GM23338 (cell line): ENCODE data around the gene TAF8. TPM values are rescaled to one million over a fixed set of nuclear protein-coding genes. Genes with fewer than 3 reads are reported as not detected.

ENCODE experiments used
- ATAC-seq: fragments of 200-7000 bp; cut with Tn5 transposase; 3 replicates; pipeline ENCODE4 v1.9.1; 2020
- DNase-seq: peaks from one replicate; pipeline ENCODE4 v3.0.0-alpha.2; 2015; ENCODE audit warnings: low spot score
- H2AFZ ChIP-seq: fragments of 200-600 bp; sonication (generic); 2 replicates; pipeline ENCODE4 v1.8.0; 2016; ENCODE audit warnings: antibody characterized with exemption, mild to moderate bottlenecking, moderate library complexity
- H3F3A ChIP-seq: fragments of 200-600 bp; sonication (generic); replicated peaks from 2 replicates; pipeline ENCODE4 v1.8.0; 2017; ENCODE audit warnings: antibody characterized with exemption, mixed run types, low read depth
- H3K27ac ChIP-seq: fragments of 200-600 bp; sonication (generic); 2 replicates; pipeline ENCODE4 v1.6.1; 2016; ENCODE audit warnings: low read depth
- H3K27me3 ChIP-seq: fragments of 200-600 bp; sonication (generic); 2 replicates; pipeline ENCODE4 v1.8.0; 2016; ENCODE audit warnings: mild to moderate bottlenecking, mixed run types, moderate library complexity; ENCODE audit not compliant: insufficient read depth
- H3K36me3 ChIP-seq: fragments of 200-600 bp; sonication (generic); 2 replicates; pipeline ENCODE4 v1.8.0; 2016; ENCODE audit warnings: mild to moderate bottlenecking; ENCODE audit not compliant: insufficient read depth
- H3K4me1 ChIP-seq: fragments of 200-600 bp; sonication (generic); 2 replicates; pipeline ENCODE4 v1.8.0; 2016; ENCODE audit warnings: mild to moderate bottlenecking, moderate library complexity; ENCODE audit not compliant: insufficient read depth
- H3K4me2 ChIP-seq: fragments of 200-600 bp; sonication (generic); 2 replicates; pipeline ENCODE4 v1.7.1; 2017; ENCODE audit warnings: mixed run types
- H3K4me3 ChIP-seq: fragments of 200-600 bp; sonication (generic); 2 replicates; pipeline ENCODE4 v1.6.1; 2016; ENCODE audit warnings: mixed run types
- H3K79me2 ChIP-seq: fragments of 200-600 bp; sonication (generic); replicated peaks from 2 replicates; pipeline ENCODE4 v1.8.0; 2017; ENCODE audit warnings: mild to moderate bottlenecking; ENCODE audit not compliant: insufficient read depth
- H3K9me2 ChIP-seq: fragments of 200-600 bp; sonication (generic); 2 replicates; pipeline ENCODE4 v1.8.0; 2017; ENCODE audit not compliant: insufficient read depth
- H4K20me1 ChIP-seq: fragments of 200-600 bp; sonication (generic); replicated peaks from 2 replicates; pipeline ENCODE4 v1.8.0; 2017; ENCODE audit warnings: mild to moderate bottlenecking; ENCODE audit not compliant: insufficient read depth
- H3K27ac Mint-ChIP-seq: 2 replicates; pipeline ENCODE4 v1.8.0; 2020; ENCODE audit warnings: inconsistent platforms, mild to moderate bottlenecking, moderate library complexity, mixed read lengths
- H3K27me3 Mint-ChIP-seq: 3 replicates; pipeline ENCODE4 v1.8.0; 2022; ENCODE audit warnings: low read depth, mild to moderate bottlenecking, moderate library complexity, mixed read lengths, inconsistent platforms; ENCODE audit not compliant: insufficient read depth, poor library complexity
- H3K36me3 Mint-ChIP-seq: 3 replicates; pipeline ENCODE4 v1.8.0; 2021; ENCODE audit warnings: low read depth, mild to moderate bottlenecking, inconsistent platforms, moderate library complexity, mixed read lengths
- H3K4me1 Mint-ChIP-seq: 3 replicates; pipeline ENCODE4 v1.8.0; 2020; ENCODE audit warnings: mild to moderate bottlenecking, inconsistent platforms, mixed read lengths
- H3K4me3 Mint-ChIP-seq: 3 replicates; pipeline ENCODE4 v1.8.0; 2021; ENCODE audit warnings: moderate library complexity, mild to moderate bottlenecking, inconsistent platforms, mixed read lengths
- H3K9me3 Mint-ChIP-seq: 3 replicates; pipeline ENCODE4 v1.8.0; 2020; ENCODE audit warnings: moderate library complexity, mild to moderate bottlenecking, inconsistent platforms, mixed read lengths
- EZH2 ChIP-seq: fragments of 200-600 bp; sonication (generic); IDR thresholded peaks from one replicate; pipeline ENCODE4 v1.8.0; 2017; ENCODE audit warnings: antibody characterized with exemption, mild to moderate bottlenecking, low read depth; ENCODE audit not compliant: unreplicated experiment
- EZH2phosphoT487 ChIP-seq: fragments of 200-600 bp; sonication (generic); IDR thresholded peaks from one replicate; pipeline ENCODE4 v1.8.1; 2018; ENCODE audit warnings: antibody characterized with exemption; ENCODE audit not compliant: unreplicated experiment
- JUNB ChIP-seq: IDR thresholded peaks from one replicate; pipeline ENCODE4 v1.6.1; 2016; ENCODE audit warnings: antibody characterized with exemption; ENCODE audit not compliant: unreplicated experiment
- NANOG ChIP-seq: IDR thresholded peaks from 2 replicates; pipeline ENCODE4 v1.6.1; 2016; ENCODE audit warnings: antibody characterized with exemption, borderline replicate concordance
- POLR2AphosphoS5 ChIP-seq: IDR thresholded peaks from 2 replicates; pipeline ENCODE4 v1.6.1; 2016; ENCODE audit warnings: antibody characterized with exemption, low read depth
- ZNF331 ChIP-seq: fragments of 250-450 bp; sonication (Bioruptor Pico); IDR thresholded peaks from 2 replicates; pipeline ENCODE4 v1.5.0; 2020; ENCODE audit warnings: low read depth, mild to moderate bottlenecking, moderate library complexity
- polyA plus RNA-seq: library from polyadenylated mRNA; unstranded; fragments of >200 nt; fragmentation: Nextera tagmentation; extraction: Ambion mirVana; gene quantifications from 2 replicates; pipeline ENCODE4 v1.2.1, GENCODE V29; 2016
- total RNA-seq: library from RNA; depleted of rRNA; stranded (reverse); fragments of >200 nt; shearing (Covaris generic); gene quantifications from 2 replicates; pipeline ENCODE4 v1.2.3, GENCODE V29; 2014
- TF ChIP-seq, protein P1 (sequence below): fragments of 250-450 bp; sonication (Bioruptor Pico); IDR thresholded peaks from 2 replicates; pipeline ENCODE4 v1.5.0; 2020; ENCODE audit warnings: mild to moderate bottlenecking, moderate library complexity
- TF ChIP-seq, protein P2 (sequence below): IDR thresholded peaks from one replicate; pipeline ENCODE4 v1.6.1; 2018; ENCODE audit warnings: antibody characterized with exemption; ENCODE audit not compliant: unreplicated experiment

Gene TAF8
- total and polyA plus RNA-seq, 2 experiments from 2014 or later: 18.7 to 30.6 TPM

DNA sequence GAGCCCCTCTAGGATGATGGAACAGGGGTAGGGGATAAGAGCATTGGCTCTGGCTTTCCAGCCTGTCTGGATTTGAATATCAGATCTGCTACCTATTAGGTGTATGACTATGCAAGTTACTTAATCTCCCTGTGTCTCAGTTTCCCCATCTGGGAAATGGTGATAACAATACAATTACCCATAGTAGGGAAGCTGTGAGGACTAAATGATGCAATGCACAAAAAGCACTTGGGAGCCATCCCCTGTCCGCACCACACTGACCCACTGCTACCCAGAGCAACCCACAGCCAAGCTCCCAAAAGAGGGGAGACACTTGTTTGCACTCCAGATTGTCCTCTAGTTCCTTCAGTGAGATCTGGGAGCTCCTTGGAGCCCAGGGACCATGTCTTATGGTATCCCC, 62.0 kb downstream of the TAF8 start:
- H3K36me3 ChIP-seq: no peaks in the 10 kb centered on the region
- H3K4me3 Mint-ChIP-seq: no peak overlapping the region
- no peaks in the 10 kb centered on the region for H3K9me3 Mint-ChIP-seq
- H3K9me2 ChIP-seq: no peaks in the 10 kb centered on the region
- H3F3A ChIP-seq: peaks cover 14% of the 10 kb centered on the region; the same call in 1 of the 2 replicates
- H3K4me3 ChIP-seq: no peak overlapping the region
- no peak overlapping the region for H3K4me2 ChIP-seq
- H3K27ac Mint-ChIP-seq: no peak overlapping the region
- H2AFZ ChIP-seq: no peak overlapping the region
- peaks cover 6% of the 10 kb centered on the region; the same call in 2 of the 3 replicates for H3K4me1 Mint-ChIP-seq
- peaks cover 3% of the 10 kb centered on the region for H3K27me3 Mint-ChIP-seq
- no peaks in the 10 kb centered on the region for H3K27me3 ChIP-seq
- TF ChIP-seq ZNF331 (CRISPR knock-in tag) (no peak), EZH2phosphoT487 (no peak), NANOG (no peak), JUNB (no peak), POLR2AphosphoS5 (no peak), EZH2 (no peak)
- TF ChIP-seq, protein P1, sequence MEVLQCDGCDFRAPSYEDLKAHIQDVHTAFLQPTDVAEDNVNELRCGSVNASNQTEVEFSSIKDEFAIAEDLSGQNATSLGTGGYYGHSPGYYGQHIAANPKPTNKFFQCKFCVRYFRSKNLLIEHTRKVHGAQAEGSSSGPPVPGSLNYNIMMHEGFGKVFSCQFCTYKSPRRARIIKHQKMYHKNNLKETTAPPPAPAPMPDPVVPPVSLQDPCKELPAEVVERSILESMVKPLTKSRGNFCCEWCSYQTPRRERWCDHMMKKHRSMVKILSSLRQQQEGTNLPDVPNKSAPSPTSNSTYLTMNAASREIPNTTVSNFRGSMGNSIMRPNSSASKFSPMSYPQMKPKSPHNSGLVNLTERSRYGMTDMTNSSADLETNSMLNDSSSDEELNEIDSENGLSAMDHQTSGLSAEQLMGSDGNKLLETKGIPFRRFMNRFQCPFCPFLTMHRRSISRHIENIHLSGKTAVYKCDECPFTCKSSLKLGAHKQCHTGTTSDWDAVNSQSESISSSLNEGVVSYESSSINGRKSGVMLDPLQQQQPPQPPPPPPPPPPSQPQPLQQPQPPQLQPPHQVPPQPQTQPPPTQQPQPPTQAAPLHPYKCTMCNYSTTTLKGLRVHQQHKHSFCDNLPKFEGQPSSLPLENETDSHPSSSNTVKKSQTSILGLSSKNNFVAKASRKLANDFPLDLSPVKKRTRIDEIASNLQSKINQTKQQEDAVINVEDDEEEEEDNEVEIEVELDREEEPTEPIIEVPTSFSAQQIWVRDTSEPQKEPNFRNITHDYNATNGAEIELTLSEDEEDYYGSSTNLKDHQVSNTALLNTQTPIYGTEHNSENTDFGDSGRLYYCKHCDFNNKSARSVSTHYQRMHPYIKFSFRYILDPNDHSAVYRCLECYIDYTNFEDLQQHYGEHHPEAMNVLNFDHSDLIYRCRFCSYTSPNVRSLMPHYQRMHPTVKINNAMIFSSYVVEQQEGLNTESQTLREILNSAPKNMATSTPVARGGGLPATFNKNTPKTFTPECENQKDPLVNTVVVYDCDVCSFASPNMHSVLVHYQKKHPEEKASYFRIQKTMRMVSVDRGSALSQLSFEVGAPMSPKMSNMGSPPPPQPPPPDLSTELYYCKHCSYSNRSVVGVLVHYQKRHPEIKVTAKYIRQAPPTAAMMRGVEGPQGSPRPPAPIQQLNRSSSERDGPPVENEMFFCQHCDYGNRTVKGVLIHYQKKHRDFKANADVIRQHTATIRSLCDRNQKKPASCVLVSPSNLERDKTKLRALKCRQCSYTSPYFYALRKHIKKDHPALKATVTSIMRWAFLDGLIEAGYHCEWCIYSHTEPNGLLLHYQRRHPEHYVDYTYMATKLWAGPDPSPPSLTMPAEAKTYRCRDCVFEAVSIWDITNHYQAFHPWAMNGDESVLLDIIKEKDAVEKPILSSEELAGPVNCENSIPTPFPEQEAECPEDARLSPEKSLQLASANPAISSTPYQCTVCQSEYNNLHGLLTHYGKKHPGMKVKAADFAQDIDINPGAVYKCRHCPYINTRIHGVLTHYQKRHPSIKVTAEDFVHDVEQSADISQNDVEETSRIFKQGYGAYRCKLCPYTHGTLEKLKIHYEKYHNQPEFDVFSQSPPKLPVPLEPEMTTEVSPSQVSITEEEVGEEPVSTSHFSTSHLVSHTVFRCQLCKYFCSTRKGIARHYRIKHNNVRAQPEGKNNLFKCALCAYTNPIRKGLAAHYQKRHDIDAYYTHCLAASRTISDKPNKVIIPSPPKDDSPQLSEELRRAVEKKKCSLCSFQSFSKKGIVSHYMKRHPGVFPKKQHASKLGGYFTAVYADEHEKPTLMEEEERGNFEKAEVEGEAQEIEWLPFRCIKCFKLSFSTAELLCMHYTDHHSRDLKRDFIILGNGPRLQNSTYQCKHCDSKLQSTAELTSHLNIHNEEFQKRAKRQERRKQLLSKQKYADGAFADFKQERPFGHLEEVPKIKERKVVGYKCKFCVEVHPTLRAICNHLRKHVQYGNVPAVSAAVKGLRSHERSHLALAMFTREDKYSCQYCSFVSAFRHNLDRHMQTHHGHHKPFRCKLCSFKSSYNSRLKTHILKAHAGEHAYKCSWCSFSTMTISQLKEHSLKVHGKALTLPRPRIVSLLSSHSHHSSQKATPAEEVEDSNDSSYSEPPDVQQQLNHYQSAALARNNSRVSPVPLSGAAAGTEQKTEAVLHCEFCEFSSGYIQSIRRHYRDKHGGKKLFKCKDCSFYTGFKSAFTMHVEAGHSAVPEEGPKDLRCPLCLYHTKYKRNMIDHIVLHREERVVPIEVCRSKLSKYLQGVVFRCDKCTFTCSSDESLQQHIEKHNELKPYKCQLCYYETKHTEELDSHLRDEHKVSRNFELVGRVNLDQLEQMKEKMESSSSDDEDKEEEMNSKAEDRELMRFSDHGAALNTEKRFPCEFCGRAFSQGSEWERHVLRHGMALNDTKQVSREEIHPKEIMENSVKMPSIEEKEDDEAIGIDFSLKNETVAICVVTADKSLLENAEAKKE: no peak
- TF ChIP-seq, protein P2, sequence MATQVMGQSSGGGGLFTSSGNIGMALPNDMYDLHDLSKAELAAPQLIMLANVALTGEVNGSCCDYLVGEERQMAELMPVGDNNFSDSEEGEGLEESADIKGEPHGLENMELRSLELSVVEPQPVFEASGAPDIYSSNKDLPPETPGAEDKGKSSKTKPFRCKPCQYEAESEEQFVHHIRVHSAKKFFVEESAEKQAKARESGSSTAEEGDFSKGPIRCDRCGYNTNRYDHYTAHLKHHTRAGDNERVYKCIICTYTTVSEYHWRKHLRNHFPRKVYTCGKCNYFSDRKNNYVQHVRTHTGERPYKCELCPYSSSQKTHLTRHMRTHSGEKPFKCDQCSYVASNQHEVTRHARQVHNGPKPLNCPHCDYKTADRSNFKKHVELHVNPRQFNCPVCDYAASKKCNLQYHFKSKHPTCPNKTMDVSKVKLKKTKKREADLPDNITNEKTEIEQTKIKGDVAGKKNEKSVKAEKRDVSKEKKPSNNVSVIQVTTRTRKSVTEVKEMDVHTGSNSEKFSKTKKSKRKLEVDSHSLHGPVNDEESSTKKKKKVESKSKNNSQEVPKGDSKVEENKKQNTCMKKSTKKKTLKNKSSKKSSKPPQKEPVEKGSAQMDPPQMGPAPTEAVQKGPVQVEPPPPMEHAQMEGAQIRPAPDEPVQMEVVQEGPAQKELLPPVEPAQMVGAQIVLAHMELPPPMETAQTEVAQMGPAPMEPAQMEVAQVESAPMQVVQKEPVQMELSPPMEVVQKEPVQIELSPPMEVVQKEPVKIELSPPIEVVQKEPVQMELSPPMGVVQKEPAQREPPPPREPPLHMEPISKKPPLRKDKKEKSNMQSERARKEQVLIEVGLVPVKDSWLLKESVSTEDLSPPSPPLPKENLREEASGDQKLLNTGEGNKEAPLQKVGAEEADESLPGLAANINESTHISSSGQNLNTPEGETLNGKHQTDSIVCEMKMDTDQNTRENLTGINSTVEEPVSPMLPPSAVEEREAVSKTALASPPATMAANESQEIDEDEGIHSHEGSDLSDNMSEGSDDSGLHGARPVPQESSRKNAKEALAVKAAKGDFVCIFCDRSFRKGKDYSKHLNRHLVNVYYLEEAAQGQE: no peak
- H3K4me1 ChIP-seq: peaks cover 6% of the 10 kb centered on the region; the same call in 1 of the 2 replicates
- ATAC-seq (no peak), DNase-seq (no peak)
- no peak overlapping the region for H3K27ac ChIP-seq
- peaks cover 55% of the 10 kb centered on the region for H4K20me1 ChIP-seq
- peaks cover 13% of the 10 kb centered on the region for H3K79me2 ChIP-seq
- peaks cover 40% of the 10 kb centered on the region for H3K36me3 Mint-ChIP-seq
